HG02840 (cell line): ENCODE measurements around the gene IFI30.

Source experiments
- ATAC-seq: cut with Tn5 transposase; IDR thresholded peaks from one replicate; pipeline ENCODE4 v1.9.1; 2021; ENCODE audit warnings: mild to moderate bottlenecking, moderate library complexity, moderate number of reproducible peaks; ENCODE audit not compliant: unreplicated experiment, low FRiP score

The IFI30 gene

DNA sequence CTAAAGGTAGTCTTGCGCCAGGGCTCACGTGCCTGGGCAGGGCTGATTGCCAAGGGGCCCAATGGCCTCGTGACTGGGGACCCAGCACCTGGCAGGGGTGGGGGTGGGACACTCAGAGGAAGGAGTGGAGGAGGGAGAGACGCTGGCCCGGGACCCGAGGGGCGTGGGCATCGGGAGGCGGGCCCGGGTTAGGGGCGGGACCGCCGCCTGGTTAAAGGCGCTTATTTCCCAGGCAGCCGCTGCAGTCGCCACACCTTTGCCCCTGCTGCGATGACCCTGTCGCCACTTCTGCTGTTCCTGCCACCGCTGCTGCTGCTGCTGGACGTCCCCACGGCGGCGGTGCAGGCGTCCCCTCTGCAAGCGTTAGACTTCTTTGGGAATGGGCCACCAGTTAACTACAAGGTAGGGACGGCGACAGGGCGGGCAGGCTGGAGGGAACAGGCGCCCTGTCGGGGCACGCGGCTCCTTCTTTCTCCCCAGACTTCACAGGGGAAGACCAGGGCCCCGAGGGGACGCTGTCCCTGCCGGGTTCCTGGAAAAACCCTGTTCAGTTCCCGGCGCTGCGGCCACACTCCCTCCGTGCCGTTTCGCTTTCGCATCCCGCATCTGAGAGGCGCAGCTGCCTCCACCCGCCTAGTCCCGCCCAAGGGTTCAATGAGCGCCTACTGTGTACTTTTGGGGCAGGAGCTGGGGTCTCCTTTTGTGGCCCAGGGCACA lies at the start of gene IFI30:
TSS of gene IFI30 (plus strand) at position 242 of the 717 bp plus-strand sequence. CDS start at position 271, 29 bp downstream.
- peak; percentile 45 for ATAC-seq

DNA sequence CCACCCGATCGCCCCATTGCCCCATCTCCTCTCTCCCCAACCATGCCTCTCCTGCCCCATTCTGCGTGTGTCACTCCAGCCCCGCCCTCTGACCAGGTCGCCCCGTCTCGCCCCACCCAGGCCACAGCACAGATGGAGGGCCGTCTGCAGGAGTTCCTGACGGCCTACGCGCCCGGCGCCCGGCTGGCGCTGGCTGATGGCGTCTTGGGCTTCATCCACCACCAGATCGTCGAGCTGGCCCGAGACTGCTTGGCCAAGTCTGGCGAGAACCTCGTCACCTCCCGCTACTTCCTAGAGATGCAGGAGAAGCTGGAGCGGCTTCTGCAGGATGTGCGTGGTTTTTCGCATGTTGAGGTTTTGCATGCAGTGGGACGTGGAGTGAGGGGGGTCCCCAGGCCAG lies 49.8 kb upstream of the IFI30 start:
- no peak for ATAC-seq

DNA sequence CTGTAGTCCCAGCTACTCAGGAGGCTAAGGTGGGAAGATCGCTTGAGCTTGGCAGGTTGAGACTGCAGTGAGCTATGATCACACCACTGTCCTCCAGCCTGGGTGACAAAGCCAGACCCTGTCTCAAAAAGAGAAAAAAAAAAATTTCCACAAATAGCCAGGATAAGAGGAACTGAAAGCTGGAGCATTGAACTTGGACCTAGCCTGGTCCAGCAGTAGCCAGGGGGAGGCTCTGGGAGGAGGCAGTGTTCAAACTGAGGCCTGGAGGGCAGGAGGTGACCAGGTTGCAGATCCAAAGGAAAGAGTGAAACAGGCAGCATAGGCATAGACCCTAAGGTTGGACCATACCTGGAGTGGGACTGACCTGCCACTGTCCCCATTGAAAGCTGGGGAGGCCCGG lies 47.5 kb upstream of the IFI30 start:
- no peak for ATAC-seq

DNA sequence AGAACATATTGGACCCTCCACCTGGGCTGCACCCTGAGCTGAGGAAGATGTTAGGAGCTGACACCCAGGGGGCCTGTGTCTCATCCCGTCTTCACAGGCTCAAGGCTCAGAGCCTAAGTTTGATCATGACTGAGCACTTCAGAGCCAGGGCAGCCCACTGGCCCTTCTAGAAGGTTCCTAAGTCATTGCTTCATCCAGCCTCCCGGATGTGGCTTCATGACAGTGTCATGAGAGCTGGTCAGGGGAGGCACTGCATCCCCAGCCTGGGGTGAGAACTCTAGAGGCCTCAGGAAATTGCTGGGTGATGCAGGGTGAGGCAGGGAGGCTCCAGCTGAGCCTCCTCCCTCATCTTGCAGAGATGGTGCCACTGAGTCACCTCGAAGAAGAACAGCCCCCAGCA lies 45.6 kb upstream of the IFI30 start:
- no peak for ATAC-seq

DNA sequence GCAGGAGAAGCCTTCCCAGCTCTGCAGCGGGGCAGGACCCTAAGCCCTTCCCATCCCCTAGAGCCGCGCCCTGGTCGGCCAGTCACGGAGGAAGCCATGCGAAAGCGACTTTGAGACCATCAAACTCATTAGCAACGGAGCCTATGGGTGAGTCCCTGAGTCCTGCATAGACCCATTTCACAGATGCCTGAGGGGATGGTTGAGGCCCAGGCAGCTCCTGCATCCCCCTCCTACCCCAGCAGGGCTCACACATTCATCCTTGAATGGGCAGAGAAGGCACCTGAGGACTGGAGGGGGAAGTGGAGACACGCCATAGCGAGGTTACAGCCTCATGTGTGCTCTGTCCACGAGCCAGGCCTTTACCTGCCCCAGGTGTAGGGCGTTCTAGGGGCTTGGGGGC lies 44.8 kb upstream of the IFI30 start:
- no peak for ATAC-seq

DNA sequence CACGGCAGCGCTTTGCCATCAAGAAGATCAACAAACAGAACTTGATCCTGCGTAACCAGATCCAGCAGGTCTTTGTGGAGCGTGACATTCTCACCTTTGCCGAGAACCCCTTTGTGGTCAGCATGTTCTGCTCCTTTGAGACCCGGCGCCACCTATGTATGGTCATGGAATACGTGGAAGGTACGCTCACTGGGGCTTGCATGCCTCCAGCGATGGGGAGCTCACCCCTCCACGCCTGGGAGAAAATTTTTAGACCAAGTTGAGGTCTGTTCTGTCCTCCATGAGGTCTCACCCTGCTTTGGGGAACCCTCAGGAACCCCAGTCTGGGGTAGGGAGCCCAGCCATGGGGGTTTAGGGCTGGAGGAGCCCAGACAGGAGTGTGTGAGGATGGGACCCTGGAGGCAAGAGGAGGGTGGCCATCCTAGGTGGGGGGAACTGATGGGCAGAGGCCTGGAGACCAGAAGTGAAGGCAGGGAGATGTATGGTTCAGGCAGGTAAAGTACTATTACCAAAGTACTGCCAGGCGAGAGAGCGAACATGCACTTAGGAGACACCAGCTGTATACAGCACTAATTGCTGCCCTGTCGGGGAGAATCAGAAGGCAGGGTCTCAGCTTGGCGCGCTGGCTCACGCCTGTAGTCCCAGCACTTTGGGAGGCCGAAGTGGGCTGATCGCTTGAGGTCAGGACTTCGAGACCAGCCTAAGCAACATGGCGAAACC lies 42.9 kb upstream of the IFI30 start:
- no peak for ATAC-seq

DNA sequence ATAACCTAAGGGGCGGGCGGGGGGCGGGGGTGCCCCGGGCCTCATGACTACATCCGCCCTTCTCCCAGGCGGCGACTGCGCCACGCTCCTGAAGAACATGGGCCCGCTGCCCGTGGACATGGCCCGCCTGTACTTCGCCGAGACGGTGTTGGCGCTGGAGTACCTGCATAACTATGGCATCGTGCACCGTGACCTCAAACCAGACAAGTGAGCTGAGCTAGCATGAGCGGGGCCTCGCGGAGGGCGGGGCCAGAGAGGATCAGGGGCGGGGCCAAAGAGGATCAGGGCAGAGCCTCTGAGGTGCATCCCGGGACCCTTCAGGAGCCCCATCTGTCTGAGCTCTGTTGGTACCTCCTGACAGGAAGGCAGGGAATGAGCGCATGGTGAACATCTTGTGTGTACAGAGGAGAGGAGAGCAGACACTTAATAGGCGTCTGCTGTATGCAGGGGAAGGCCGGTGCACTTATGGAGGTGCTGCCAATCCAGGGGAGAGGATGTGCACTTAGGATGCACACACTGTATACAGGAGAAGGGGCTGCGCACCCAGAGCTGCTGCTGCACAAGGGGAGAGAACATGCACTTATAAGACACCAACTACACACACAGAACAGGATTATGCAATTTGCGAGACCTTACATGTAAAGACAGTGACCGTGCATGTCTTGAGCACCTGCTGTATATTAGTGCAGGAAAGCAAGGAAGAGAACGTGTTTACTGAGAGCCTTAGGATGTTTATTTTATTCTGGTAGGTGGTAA lies 41.6 kb upstream of the IFI30 start:
- no peak for ATAC-seq

DNA sequence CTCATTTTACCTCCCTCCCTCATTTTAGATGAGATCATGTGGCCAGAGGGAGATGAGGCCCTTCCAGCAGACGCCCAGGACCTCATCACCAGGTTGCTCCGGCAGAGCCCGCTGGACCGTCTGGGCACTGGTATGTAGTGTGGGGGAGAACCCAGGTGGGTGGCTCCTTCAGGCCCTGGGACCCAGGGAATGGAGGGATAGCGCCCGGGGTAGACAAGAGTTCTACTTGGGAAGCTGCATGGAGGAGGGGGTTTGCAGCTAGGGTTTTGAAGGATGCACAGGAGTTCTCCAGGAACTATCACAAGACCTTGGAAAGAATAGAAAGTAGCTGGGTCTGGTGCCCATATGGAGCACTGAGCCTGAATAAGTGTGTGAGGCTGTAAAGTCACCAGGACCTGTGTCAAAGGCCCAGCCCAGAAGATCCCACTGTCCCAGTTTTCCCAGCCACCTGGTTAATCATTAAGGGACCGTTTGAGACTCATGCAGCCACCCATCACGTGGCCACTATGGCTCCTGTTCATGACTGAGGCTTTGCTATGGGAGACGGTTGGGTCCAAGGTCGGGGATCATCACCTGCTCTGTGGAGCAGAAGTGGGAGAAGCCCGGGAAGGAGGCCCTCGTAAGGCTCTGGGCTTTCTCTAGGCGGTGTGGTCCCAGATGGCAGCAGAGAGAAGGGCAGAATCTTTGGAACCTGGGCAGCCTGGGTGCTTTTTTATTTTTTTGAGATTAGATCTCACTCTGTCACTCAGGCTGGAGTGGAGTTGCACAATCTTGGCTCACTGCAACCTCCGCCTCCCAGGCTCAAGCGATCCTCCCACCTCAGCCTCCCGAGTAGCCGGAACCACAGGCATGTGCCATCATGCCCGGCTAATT lies 37.7 kb upstream of the IFI30 start:
- ATAC-seq = no peak

DNA sequence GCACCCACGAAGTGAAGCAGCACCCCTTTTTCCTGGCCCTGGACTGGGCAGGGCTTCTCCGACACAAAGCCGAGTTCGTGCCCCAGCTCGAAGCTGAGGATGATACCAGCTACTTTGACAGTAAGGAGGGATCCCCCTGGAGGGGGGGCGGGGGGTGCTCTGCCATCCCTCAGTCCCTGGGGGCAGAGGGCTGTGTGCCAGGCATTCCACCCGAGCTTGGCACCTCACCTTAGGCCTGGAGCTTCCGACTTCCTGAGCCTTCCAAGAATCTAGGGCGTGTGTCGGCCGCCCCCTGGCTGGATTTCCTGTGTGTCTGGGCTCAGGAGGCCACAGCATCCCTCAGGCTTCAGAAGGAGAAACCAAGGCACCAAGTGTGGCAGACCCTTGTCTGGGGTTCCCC lies 36.4 kb upstream of the IFI30 start:
- no peak for ATAC-seq

DNA sequence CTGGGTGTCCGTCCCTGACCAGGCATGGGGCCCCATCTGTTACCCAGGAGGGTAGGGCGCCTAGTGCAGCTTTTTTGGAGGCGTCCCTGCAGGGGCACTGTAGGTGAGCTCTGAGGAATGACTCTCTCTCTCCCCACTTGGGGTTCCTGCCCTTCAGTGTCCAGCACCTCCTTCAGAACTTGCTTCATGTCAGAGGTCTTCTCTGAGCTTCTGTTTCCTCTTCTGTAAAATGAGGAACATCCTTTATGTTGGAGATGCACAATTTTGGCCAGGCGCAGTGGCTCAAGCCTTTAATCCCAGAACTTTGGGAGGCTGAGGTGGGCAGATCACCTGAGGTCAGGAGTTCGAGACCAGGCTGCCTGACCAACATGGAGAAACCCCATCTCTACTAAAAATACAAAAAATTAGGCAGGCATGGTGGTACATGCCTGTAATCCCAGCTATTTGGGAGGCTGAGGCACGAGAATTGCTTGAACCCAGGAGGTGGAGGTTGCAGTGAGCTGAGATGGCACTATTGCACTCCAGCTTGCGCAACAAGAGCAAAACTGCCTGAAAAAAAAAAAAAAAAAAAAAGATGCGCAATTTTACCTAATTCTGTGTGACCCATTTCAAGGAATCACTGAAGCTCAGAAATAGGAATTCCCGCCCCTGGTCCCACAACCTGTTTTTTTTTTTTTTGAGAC lies 35.8 kb upstream of the IFI30 start:
- no peak for ATAC-seq

DNA sequence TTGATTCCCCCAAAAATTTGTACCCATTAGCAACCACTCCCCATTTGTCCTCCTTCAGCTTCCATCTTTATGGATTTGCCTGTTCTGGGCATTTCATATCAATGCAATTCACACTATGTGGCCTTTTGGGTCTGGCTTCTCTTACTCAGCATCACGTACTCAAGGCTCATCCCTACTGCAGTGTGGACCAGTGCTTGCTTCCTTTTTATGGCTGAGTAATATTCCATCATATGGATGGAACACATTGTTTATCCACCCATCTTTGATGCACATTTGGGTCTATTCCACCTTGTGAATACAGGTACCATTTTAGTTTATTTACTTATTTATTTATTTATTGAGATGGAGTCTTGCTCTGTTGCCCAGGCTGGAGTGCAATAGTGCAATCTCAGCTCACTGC lies 33.1 kb upstream of the IFI30 start:
- no peak for ATAC-seq

DNA sequence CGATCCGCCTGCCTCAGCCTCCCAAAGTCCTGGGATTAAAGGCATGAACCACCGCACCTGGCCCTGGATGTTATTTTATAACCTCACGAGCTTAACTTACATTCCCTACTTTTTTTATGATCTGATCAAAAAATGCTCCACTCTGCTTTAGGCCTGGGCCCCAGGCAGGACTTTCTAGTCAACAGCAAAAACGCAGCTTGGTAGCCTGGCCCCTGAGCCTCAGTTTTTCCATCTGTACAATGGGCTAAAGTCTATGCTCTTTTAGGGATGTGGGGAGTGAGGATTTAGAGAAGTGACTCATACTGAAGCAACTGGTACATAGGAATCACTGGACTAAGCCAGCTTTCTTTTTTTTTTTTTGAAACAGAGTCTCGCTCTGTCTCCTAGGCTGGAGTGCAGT lies 32.6 kb upstream of the IFI30 start:
- ATAC-seq = no peak

DNA sequence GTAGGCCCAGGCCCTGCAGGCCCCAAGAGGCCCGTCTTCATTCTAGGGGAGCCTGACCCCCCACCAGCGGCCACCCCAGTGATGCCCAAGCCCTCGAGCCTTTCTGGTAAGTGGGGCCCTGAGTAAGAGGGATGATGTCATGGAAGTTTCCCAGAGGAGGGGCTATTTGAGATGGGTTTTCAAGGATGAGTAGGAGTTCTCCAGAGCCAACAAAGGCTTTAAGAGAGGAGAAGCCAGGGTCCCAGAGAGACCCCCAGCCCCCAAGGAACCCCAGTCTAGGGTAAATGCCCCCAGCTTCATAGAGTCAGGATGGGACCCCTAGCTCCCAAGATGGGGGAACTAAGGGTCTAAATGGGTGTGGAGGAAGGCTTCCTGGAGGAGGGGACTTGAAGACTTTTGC lies 29.7 kb upstream of the IFI30 start:
- no peak for ATAC-seq

DNA sequence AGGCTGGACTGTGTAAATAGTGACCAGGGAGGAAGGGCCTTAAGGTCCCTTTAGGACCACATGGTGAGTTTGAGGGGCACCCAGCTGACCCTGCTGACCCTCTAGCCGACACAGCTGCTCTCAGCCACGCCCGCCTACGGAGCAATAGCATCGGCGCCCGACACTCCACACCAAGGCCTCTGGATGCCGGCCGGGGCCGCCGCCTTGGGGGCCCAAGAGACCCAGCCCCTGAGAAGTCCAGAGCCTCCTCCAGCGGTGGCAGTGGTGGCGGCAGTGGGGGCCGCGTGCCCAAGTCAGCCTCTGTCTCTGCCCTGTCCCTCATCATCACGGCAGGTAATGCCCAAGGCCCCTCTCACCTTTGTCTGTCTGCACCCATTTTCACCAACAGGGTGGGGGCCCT lies 29.3 kb upstream of the IFI30 start:
- ATAC-seq = no peak

DNA sequence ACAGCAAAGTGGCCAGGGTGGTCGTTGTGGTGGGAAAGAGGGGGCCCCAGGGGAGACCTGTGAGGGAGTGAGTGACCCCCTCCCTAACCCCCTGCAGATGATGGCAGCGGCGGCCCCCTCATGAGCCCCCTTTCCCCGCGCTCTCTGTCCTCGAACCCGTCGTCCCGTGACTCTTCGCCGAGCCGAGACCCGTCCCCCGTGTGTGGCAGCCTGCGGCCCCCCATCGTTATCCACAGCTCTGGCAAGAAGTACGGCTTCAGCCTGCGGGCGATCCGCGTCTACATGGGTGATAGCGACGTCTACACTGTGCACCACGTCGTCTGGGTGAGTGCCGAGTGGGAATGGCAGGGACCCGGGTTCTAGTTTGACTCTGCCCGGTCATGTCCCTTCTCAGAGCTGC lies 28.7 kb upstream of the IFI30 start:
- no peak for ATAC-seq

DNA sequence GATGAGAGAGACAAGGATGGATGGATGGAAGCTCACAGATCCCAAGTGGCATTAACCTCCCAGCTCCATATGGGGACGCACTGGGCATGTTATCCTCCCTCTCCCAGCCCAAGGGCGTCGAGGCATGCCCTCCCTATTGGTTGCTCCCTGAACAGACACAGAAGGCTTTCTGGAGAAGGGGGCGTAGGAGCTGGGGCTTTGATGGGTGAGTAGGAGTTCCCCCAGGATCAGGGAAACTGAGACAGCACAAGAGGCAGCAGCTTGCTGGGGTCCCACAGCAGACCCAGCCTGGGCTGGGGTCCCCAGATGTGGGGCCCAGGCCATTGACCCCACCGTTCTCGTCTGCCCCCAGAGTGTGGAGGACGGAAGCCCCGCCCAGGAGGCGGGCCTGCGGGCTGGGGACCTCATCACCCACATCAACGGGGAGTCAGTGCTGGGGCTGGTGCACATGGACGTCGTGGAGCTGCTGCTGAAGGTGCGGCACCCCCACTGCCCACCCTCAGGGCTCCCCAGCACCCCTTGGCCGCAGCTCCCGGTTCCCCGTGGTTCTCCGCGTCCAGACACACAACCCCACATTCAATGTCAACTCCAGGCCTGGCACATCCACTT lies 28.1 kb upstream of the IFI30 start:
- no peak for ATAC-seq

DNA sequence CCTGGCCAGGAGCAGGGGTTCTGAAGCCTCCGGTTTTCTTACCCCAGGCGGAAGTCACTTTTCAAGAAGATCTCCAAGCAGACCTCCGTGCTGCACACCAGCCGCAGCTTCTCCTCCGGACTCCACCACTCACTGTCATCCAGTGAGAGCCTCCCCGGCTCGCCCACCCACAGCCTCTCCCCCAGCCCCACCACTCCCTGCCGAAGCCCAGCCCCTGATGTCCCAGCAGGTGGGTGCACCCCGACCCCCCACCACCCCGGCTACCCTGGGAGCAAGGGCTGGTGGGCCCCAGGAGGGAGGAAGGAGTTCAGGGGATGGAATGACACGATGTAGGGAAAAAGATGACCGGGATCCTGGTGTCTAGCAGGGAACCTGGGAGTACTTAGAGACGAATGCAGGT lies 26.2 kb upstream of the IFI30 start:
- no peak for ATAC-seq

DNA sequence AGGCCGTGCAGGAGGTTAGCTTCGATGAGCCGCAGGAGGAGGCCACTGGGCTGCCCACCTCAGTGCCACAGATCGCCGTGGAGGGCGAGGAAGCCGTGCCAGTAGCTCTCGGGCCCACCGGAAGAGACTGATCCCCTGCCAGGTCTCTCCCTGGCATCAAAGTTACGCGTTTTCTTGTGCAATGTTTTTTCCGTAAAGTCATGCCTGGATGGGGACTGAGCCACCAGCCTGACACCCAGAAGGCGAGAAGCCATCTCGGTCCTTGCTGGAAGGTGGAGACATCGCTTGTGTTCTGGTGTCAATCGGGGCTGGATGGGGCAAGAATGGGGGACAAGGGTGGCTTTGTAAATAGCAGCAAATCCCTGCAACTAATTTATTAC lies 24.0 kb upstream of the IFI30 start:
- ATAC-seq = no peak

DNA sequence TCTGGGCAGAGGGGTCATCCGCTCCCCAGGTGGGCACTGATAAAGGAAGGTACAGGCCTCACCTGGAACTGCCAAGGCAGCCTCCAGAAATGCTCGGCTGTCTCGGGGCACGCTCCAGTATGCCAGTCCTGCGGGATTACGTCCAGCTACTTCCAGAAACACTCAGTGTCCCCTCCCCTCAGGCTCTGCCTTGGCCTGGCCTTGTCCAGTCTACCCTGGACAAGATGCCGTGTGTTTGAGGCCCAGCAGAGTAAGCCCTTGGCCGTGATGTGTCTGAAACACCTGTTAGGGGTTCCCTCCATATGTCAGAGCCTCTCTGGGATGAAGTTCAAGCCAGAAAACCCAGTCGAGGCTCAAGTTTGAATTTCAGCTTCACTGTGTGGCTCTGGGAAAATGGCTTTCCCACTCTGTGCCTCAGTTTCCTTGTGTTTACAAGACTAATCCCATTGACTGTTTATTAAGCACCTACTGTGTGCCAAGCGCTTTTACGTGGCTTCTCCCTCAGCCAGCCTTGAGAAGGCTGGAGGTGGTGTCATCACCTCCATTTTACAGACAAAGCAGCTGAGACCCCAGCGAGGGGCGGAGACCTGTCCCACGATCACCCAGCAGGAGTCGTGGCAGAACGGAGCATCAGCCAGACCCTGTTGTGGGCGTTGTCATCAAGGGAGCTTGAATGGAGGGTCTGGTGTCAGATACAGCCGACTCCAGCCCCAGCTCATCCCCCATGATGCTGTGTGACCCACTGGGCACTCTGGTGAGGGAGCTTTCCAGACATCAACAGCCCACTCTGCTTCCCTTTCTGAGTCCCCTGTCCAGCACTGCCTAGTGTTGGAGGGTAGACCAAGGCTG lies 22.6 kb upstream of the IFI30 start:
- no peak for ATAC-seq
